GM12873 (cell line): ENCODE measurements around the gene HEATR5B.

ENCODE experiments used
- TF ChIP-seq, protein P1 (sequence below): IDR thresholded peaks from 2 replicates; pipeline ENCODE4 v1.5.1; 2012; ENCODE audit warnings: low read depth, mild to moderate bottlenecking, moderate library complexity, low read length, control low read depth; ENCODE audit not compliant: insufficient read depth; ENCODE audit errors: missing control alignments

The HEATR5B gene

DNA sequence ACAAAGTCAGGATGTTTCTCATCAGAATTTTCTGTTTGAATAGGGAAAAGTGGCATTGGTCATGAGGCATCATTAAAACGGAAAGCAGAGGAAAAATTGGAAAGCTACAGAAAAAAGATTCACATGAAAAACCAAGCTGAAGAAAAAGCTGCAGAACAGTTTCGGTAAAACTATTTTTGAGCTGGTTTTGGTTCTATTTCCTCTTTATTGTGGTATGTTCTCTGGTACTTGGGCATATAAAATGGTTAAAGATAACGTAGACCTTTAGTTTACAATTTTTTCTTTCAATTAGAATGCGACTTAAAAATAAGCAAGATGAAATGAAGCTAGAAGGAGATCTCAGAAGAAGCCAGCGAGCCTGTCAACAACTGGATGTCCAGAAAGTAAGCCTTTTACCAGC is 7.7 kb upstream of the HEATR5B start:
- TF ChIP-seq, protein P1, sequence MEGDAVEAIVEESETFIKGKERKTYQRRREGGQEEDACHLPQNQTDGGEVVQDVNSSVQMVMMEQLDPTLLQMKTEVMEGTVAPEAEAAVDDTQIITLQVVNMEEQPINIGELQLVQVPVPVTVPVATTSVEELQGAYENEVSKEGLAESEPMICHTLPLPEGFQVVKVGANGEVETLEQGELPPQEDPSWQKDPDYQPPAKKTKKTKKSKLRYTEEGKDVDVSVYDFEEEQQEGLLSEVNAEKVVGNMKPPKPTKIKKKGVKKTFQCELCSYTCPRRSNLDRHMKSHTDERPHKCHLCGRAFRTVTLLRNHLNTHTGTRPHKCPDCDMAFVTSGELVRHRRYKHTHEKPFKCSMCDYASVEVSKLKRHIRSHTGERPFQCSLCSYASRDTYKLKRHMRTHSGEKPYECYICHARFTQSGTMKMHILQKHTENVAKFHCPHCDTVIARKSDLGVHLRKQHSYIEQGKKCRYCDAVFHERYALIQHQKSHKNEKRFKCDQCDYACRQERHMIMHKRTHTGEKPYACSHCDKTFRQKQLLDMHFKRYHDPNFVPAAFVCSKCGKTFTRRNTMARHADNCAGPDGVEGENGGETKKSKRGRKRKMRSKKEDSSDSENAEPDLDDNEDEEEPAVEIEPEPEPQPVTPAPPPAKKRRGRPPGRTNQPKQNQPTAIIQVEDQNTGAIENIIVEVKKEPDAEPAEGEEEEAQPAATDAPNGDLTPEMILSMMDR: no peak

DNA sequence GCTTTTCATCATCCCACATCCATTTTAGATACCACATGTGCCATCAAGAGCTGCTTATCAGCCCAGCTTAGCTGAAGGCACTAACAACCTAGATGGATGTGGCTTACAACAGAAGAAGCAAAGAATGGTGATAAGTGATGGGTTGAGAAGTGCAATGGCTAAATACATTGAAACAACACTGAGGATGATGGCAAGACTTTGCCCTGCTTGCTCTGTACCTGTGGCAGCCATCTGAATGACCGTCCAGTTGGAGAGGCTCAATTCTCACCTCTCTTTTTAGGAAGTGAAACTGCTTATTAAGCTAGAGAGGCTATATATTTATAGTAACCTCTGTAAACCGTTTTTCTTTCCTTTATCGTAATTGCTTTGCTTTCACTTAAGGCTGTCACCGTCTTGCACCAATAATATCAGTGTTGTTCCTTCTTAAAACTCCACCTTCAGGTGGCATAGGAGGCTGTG is 5.9 kb upstream of the HEATR5B start:
- TF ChIP-seq, protein P1: no peak

DNA sequence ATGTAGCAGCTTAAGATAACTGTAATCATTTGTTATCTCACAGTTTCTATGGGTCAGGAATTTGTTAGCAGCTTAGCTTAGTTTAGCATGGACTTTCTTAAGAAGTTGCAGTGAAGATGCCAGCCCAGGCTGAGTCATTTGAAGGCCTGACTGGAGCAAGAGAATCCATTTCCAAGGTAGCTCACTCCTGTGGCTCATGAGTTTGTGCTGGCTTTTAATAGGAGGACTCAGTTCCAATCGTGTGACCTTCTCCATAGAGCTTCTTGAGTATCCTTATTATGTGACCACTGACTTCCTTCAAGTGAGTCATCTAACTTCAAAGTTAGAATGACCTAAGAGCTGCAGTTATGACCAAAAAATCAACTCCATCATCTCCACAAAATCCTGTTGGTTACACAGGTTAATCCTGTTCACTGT is 1.6 kb upstream of the HEATR5B start:
- TF ChIP-seq, protein P1: no peak

DNA sequence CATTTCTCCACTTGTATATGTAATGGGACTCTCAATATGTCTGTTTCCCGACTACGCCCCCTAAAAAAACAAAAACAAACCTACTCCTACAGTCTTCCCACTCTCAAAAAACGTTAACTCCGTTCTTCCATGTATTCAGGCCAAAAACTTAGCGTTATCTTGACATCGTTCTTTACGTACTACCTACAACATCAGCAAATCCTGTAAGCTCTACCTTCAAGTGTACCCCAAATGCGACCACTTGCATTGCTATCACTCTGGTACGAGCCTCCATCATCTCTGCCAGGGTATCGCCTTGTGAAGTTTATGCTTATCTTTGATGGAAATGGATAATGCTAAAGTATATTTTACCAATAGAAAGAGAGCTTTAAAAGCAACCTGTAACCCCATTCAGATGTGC is 625 bp upstream of the HEATR5B start:
- TF ChIP-seq, protein P1: no peak

DNA sequence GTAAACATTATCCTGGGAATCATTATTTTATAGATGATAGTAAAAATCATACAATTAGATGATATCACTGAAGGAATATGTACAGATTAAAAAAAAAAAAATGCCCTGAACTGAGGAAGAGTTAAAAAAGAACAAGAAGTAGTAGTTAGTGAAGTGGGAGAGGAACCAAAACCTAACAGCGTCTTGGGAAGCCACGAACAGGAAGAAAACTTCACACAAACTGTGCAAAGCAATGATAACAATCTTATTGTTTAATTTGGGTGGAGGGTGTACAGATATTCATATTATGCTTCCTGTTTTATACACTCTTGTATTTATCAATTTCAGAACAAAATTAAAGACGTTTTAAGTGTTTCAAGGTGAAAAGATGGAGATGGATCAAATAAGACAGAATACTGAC is 3.5 kb downstream of the HEATR5B start:
- TF ChIP-seq, protein P1: no peak

DNA sequence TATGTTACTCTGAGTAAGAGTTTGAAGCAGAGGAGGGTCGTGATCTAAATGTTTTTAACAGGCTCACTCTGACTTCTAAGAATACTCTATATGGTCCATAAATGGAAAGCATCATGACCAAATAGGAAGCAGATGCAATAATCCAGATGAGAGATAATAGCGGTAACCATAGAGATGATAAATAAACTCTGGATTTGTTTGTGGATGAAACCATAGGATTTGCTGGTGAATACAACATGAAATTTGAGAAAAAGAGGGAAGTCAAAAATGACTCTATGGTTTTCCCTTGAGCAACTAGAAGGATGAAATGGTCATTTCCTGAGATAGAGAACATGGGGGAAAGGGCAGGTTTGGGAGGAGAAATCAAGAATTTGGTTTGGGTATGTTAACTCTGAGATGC is 3.9 kb downstream of the HEATR5B start:
- TF ChIP-seq, protein P1: no peak

DNA sequence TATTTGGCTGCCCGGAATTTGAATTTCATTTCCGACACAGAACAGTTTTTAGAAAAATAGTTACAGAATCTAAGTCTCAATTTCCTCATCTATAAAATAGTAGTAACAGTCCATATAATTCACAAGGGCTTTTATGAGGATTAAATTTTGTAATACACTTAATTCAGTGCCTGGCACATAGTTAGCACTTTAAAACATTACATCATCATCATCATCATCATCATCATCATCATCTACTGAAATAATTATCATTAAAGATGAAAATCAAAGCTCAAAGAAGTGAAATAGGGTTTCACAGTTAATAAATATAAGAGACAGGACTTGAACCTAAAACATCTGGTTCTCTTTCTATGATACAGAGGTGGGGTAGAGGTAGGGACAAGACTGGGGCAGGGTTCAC is 13.2 kb downstream of the HEATR5B start:
- TF ChIP-seq, protein P1: no peak
